Activated T-helper 9 cell treated with anti-CD3 and anti-CD28 coated beads, Interleukin-2, amount 50 U/mL, for 16 hours (primary cell): Measurements from ENCODE around the gene PRKAG2.

Experiments
- DNase-seq: peaks from one replicate; pipeline ENCODE4 v3.0.0-alpha.2; 2020; ENCODE audit warnings: low read depth

The PRKAG2 gene

GRCh38 chr7:151744051-151744580 lies 132.8 kb downstream of the PRKAG2 start:
- no peak for DNase-seq

DNA sequence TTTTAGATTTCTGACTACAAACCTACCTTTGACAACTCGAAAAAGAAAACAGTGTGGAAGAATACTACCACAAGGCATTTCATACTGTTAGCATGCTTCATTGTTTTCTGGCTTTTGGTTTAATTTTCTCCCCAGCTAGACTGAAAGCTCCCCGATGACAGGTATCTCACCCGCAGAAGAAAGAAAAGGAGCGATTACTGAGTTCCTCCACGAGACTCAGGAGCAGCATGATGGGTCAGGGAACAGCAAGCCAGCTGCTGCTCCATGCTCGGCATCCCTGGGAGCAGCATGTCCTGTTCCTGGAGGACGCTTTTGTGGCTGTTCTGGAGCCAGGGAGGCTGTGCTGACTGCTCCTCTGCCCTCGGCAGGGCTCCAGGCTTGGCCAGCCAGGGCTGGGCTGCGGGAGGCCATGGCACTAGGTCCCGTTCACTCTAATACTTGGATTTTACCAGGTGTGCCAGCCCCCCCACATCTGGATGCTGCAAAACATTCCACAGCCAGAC lies 133.4 kb downstream of the PRKAG2 start:
- no peak for DNase-seq

- no peak for DNase-seq
Measured at GRCh38 chr7:151742713-151743480, 134.0 kb downstream of the PRKAG2 start.

- DNase-seq = no peak
Measured at GRCh38 chr7:151741585-151741984, 135.3 kb downstream of the PRKAG2 start.

GRCh38 chr7:151740081-151740851 lies 136.6 kb downstream of the PRKAG2 start:
- DNase-seq = no peak

- no peak for DNase-seq
Measured at GRCh38 chr7:151738925-151739324, 138.0 kb downstream of the PRKAG2 start.

- no peak for DNase-seq
Measured at GRCh38 chr7:151736403-151736909, 140.5 kb downstream of the PRKAG2 start.

GRCh38 chr7:151735851-151736402 lies 141.0 kb downstream of the PRKAG2 start:
- DNase-seq = no peak

- no peak for DNase-seq
Measured at GRCh38 chr7:151735186-151735850, 141.6 kb downstream of the PRKAG2 start.

GRCh38 chr7:151732834-151733592 lies 143.9 kb downstream of the PRKAG2 start:
- DNase-seq = no peak

DNA sequence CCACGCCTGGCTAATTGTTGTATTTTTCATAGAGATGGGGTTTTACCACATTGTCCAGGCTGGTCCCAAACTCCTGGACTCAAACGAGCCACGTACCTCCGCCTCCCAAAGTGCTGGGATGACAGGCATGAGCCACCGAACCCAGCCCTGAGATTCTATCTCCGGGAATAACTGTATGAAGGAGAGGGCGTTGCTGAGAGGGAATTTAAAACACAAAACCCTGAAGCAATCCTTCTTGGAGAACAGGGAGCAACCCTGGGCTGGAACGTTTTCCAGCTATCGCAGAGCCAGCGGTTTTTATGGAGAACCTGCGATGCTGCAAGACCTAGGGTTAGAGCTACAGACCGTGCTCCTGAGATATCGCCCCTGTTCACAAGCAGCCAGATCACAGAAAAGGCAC lies 144.6 kb downstream of the PRKAG2 start:
- no peak for DNase-seq

DNA sequence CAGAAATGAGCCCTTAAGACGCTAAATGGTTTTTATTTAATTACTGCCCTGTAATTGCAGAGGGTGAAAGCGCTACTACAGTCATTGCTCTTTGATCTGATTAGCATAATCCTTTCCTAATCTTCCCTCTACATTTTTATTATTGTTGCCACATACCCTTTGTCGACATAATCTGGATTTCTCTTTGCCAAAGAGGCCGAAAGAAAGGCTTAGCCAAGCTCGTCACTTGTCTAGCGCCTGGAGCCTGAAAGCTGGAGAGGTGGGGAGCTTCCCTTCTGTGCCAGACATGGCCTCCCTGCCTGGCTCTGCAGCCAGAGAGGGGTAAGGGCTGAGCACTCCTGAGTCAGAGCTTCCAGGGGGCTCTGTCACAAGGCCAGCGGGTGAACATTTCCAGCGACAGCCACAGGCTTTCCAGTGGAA lies 145.9 kb downstream of the PRKAG2 start:
- DNase-seq = no peak

- no peak for DNase-seq
Measured at GRCh38 chr7:151730591-151730990, 146.3 kb downstream of the PRKAG2 start.

GRCh38 chr7:151729521-151729921 lies 147.4 kb downstream of the PRKAG2 start:
- DNase-seq = no peak

DNA sequence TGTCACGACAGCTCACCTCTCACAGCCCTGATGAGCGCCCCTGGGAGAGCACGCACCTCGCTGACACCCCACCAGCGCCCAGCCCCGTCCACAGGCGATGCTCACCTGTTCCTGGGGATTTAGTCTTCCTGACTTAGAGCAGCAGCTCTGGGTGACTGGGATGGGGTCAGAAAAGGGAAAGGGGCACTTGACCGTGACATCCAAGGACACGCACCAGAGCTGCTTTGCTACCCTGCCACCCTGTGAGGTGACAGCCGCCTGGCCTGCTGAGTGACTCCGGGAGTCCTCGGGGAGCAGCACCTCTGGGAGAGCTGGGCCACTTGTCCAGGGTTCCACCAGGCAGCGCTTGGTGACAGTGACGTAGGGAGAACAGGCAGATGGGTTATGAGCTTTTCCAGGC lies 148.2 kb downstream of the PRKAG2 start:
- DNase-seq = no peak

DNA sequence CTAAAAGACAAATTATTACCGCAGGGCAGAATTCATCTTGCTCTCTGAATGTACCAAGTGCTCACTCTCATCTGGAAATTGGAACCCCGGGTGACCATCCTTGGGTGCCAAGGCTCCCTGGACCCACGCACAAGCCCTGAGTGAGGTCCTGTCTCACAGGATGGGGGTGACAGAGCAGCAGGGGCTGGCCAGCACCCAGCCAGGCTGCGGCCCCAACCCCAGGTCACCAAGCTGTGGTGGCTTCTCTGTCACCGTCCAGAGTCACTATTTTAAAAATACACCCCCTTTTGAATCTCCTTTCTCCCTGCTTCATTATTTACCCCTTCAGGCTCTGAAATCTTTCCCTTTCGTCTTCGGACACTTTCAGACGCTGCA lies 148.6 kb downstream of the PRKAG2 start:
- DNase-seq = no peak

DNA sequence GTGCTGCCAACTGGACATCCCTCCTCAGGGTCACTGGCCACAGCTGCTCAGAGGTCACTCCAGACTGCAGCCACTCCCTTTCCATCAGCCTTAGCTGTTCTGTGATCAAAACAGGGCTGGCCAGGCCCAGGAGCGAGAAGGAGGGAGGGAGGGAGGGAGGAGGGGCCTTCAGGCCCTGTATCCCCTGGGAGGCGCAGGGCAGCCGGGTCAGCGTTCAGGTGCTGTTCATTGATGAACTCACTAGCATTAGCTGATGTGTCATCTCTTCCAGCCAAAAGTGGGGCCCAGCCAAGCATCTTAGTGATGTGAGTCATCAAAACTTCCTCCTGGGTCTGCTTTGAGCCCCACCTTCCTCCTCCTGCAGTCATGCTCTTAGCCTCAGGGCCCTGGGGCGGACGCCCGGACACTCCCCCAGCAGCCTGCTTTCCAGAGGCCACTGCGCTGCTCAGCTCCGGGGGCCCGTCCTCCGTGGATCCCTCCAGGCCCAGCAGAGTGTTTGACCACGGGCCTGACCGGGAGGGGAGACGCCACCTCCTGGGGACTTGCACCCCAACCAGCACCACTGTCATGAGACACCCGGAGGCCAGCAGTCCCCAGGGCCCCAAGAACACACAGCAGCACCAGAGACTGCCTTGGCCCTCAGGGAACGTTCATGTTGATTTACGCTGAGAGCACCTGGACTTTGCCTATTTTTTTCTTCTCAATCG lies 149.2 kb downstream of the PRKAG2 start:
- peak; percentile 19 for DNase-seq

DNA sequence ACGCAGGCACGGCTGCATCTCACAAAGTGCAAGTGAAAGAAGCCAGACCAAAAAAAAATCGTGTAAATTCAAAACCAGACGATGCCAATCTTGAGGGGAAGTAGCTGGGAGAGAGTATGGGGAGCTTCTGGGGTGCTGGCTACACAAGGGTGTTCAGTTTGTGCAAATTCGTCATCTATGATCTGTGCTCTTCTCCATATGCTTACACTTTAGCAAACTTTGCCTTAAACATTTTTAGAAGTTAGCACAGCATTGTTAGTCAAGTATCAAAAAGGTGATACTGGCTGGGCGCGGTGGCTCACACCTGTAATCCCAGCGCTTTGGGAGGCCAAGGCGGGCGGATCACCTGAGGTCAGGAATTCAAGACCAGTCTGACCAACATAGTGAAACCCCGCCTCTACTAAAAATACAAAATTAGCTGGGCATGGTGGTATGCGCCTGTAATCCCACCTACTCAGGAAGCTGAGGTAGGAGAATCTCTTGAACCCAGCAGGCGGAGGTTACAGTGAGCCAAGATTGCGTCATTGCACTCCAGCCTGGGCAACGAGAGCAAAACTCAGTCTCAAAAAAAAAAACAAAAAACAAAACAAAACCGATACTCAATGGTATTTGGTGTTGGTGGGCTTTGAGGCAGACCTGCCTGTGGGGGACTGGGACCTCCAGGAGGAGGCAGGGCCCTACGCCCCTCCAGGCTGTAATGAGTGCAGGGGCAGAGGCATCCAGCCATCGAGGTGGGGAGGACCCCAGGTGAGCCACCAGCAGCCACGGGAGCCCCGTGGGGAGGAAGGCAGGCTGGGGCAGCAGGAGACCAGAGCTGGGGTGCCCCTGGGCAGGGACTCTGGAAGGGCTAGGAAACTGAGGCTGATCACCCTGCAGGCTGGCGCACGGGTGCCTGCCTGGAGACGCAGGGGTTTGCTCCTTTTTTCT lies 150.0 kb downstream of the PRKAG2 start:
- DNase-seq = no peak

GRCh38 chr7:151725844-151726651 lies 150.9 kb downstream of the PRKAG2 start:
- DNase-seq = no peak
